Uterus (tissue), 4 donors: ENCODE results near the gene PUS3. TPM values are rescaled to one million over a fixed set of nuclear protein-coding genes. Genes with fewer than 3 reads are reported as not detected.
A peak's percentile ranks its signal among the peaks of the same experiment; 100 is the strongest.

Experiments used
- DNase-seq, 2 donors: peaks; one replicate each; pipeline ENCODE4 v3.0.0-alpha.2; 2019 to 2020
- H3K27ac ChIP-seq, 2 donors: fragments of 200-600 bp; sonication (generic); 1 replicate in 1 of 2; 2 replicates in 1 of 2; pipeline ENCODE4 v1.5.1; 2016 to 2018
- H3K27me3 ChIP-seq, 2 donors: fragments of 200-600 bp; sonication (generic); one replicate each; pipeline ENCODE4 v1.5.1; 2018 to 2019; ENCODE audit warnings: control low read depth in 1 of 2
- H3K36me3 ChIP-seq, 2 donors: fragments of 200-600 bp; sonication (generic); one replicate each; pipeline ENCODE4 v1.5.1; 2019; ENCODE audit warnings: control low read depth in 1 of 2
- H3K4me1 ChIP-seq, 2 donors: fragments of 200-600 bp; sonication (generic); one replicate each; pipeline ENCODE4 v1.5.1; 2018 to 2019; ENCODE audit warnings: control low read depth in 1 of 2
- H3K4me3 ChIP-seq, 2 donors: fragments of 200-600 bp; sonication (generic); 1 replicate in 1 of 2; 2 replicates in 1 of 2; pipeline ENCODE4 v1.5.1; 2018 to 2019; ENCODE audit warnings: mild to moderate bottlenecking in 1 of 2
- H3K9me3 ChIP-seq, 2 donors: fragments of 200-600 bp; sonication (generic); one replicate each; pipeline ENCODE4 v1.5.1; 2019; ENCODE audit warnings: control low read depth in 1 of 2
- CTCF ChIP-seq, 4 experiments: fragments of 200-600 bp in 2 of 4; fragments of 450-650 bp in 2 of 4; sonication (generic) in 2 of 4; IDR thresholded peaks; one replicate each; pipeline ENCODE4 v1.5.1; 2016 to 2019; ENCODE audit warnings: antibody characterized with exemption in 4 of 4, mild to moderate bottlenecking in 2 of 4, moderate library complexity in 1 of 4
- POLR2A ChIP-seq, 2 donors: fragments of 450-650 bp; IDR thresholded peaks; one replicate each; pipeline ENCODE4 v1.6.1; 2016; ENCODE audit warnings: antibody characterized with exemption in 2 of 2, mild to moderate bottlenecking in 1 of 2, moderate library complexity in 1 of 2
- intact Hi-C: fragments of 100-400 bp; cut with DNase I; formaldehyde crosslinking; loops from one replicate; pipeline ENCODE4 v1.15.1; 2023; ENCODE audit warnings: low total_unique reads
- total RNA-seq, 4 donors: library from RNA; depleted of rRNA in 3 of 4; stranded (reverse); fragments of >200 nt in 3 of 4; gene quantifications; one replicate each; pipeline versions ENCODE4 v1.1.0 to v1.2.4, GENCODE V29; 2014 to 2023
- donor health status: DM: yes; HTN: yes; CAD: no.

Gene PUS3
- total RNA-seq, 4 donors from 2014 or later = 1.8 to 19.4 (median 10.2) TPM

GRCh38 chr11:125950178-125950490 is 47.1 kb upstream of the PUS3 start:
- Histone ChIP-seq H3K9me3 (no peaks in the 10 kb centered on the region), H3K27me3 (no peaks in the 10 kb centered on the region), H3K27ac (peak overlapping the region in 1 of 2 donors; percentile 74), H3K36me3 (no peaks in the 10 kb centered on the region), H3K4me3 (no peak overlapping the region), H3K4me1 (peaks cover 17 to 18% of the 10 kb centered on the region in 2 donors)
- TF ChIP-seq CTCF (IDR thresholded peaks at IDR 0.05) (no peak), POLR2A (IDR thresholded peaks at IDR 0.05) (no peak)
- no peak for DNase-seq
- intact Hi-C loops = no loop called here

- peak in 1 of 2 donors; percentile 15 for DNase-seq
- intact Hi-C loops = loop anchor here (10.0 kb wide), 1 partner anchor 115 kb away; the partner anchor contains the start of gene CDON
- Histone ChIP-seq H3K27ac (peak overlapping the region in 1 of 2 donors; percentile 74), H3K27me3 (no peaks in the 10 kb centered on the region), H3K4me3 (no peak overlapping the region), H3K9me3 (no peaks in the 10 kb centered on the region), H3K36me3 (no peaks in the 10 kb centered on the region), H3K4me1 (peaks cover 17 to 18% of the 10 kb centered on the region in 2 donors)
- no peak for TF ChIP-seq CTCF (IDR thresholded peaks at IDR 0.05)
- no peak for TF ChIP-seq POLR2A (IDR thresholded peaks at IDR 0.05)
Measured at GRCh38 chr11:125949271-125950177, 46.5 kb upstream of the PUS3 start.

GRCh38 chr11:125948278-125949051 is 45.5 kb upstream of the PUS3 start:
- H3K36me3 ChIP-seq = no peaks in the 10 kb centered on the region
- no peak overlapping the region for H3K27ac ChIP-seq
- intact Hi-C loops = loop anchor here (10.0 kb wide), 1 partner anchor 116 kb away; the partner anchor contains the start of gene CDON
- H3K27me3 ChIP-seq = no peaks in the 10 kb centered on the region
- no peak for TF ChIP-seq POLR2A (IDR thresholded peaks at IDR 0.05)
- TF ChIP-seq CTCF (IDR thresholded peaks at IDR 0.05) = no peak
- H3K9me3 ChIP-seq = no peaks in the 10 kb centered on the region
- H3K4me3 ChIP-seq = no peak overlapping the region
- peaks cover 17 to 18% of the 10 kb centered on the region in 2 donors for H3K4me1 ChIP-seq
- DNase-seq = peak in 1 of 2 donors; percentile 14

- no peak for TF ChIP-seq POLR2A (IDR thresholded peaks at IDR 0.05)
- TF ChIP-seq CTCF (IDR thresholded peaks at IDR 0.05) = no peak
- Histone ChIP-seq H3K4me3 (no peak overlapping the region), H3K27ac (no peak overlapping the region), H3K27me3 (no peaks in the 10 kb centered on the region), H3K36me3 (no peaks in the 10 kb centered on the region), H3K9me3 (no peaks in the 10 kb centered on the region), H3K4me1 (peaks cover 16 to 17% of the 10 kb centered on the region in 2 donors)
- intact Hi-C loops = loop anchor here (10.0 kb wide), 1 partner anchor 117 kb away; the partner anchor contains the start of gene CDON
- peak in 1 of 2 donors; percentile 12 for DNase-seq
Measured at GRCh38 chr11:125947419-125948277, 44.6 kb upstream of the PUS3 start.
